HepG2 (cell line): ENCODE results near the gene HMHB1. TPM values are rescaled to one million over a fixed set of nuclear protein-coding genes. Genes with fewer than 3 reads are reported as not detected.

Source experiments
- ATAC-seq: fragments of 200-7000 bp; cut with Tn5 transposase; 3 replicates; pipeline ENCODE4 v1.9.1; 2020; ENCODE audit warnings: mild to moderate bottlenecking, moderate library complexity
- BruUV-seq: library from RNA; stranded (reverse); fragments of 400-500 nt; replicated peaks from 2 replicates; lab custom pipeline; 2021; lab: Mats Ljungman, UMichigan
- CTCF ChIA-PET: fragments of 300-600 bp; formaldehyde crosslinking; extraction: SDS; loops from one replicate; lab custom pipeline; 2021; ENCODE audit warnings: low total read pairs, inconsistent platforms, low intra/inter-chr PET ratio; lab: Yijun Ruan, JAX
- POLR2A ChIA-PET: fragments of 350-600 bp; sonication (Branson Sonifier 250); formaldehyde crosslinking; loops from one replicate; lab custom pipeline; 2020; ENCODE audit warnings: antibody characterized with exemption, inconsistent platforms; lab: Yijun Ruan, JAX
- DNase-seq: peaks from one replicate; pipeline ENCODE4 v3.0.0-alpha.2; 2015; ENCODE audit warnings: low spot score
- FAIRE-seq: peaks from 3 replicates; lab custom pipeline; 2011; peaks lifted over from hg19 to GRCh38; lab: Jason Lieb, UNC
- H2AFZ ChIP-seq: one replicate; pipeline ENCODE4 v1.6.1; 2011; ENCODE audit warnings: low read length, inconsistent platforms
- H3K27ac ChIP-seq: fragments of 300-600 bp; 3 replicates; pipeline ENCODE4 v1.8.0; 2011; ENCODE audit warnings: mixed run types, mild to moderate bottlenecking, mixed read lengths, low read length, inconsistent platforms; ENCODE audit not compliant: insufficient read depth; ENCODE audit errors: extremely low read length
- H3K27me3 ChIP-seq, 2 experiments: fragments of 200-600 bp in 1 of 2; 2 replicates in 1 of 2; 3 replicates in 1 of 2; pipeline versions ENCODE4 v1.6.0 to v1.8.0; 2011; ENCODE audit warnings: low read length in 2 of 2, mild to moderate bottlenecking in 2 of 2, moderate library complexity in 2 of 2, inconsistent platforms in 1 of 2; ENCODE audit not compliant: insufficient read depth in 2 of 2, control insufficient read depth in 1 of 2
- H3K36me3 ChIP-seq, 2 experiments: fragments of 200-600 bp in 1 of 2; replicated peaks in 1 of 2; 2 replicates in 1 of 2; 3 replicates in 1 of 2; pipeline versions ENCODE4 v1.5.1 to v1.8.0; 2011; ENCODE audit warnings: low read length in 2 of 2, inconsistent platforms in 1 of 2; ENCODE audit not compliant: insufficient read depth in 2 of 2, control insufficient read depth in 1 of 2
- H3K4me1 ChIP-seq: 2 replicates; pipeline ENCODE4 v1.5.1; 2012; ENCODE audit warnings: low read length, inconsistent platforms; ENCODE audit not compliant: insufficient read depth
- H3K4me2 ChIP-seq: 2 replicates; pipeline ENCODE4 v1.6.0; 2011; ENCODE audit warnings: low read depth, low read length, inconsistent platforms
- H3K4me3 ChIP-seq, 3 experiments: fragments of 200-600 bp in 1 of 3; sonication (generic), shearing (Covaris generic) in 1 of 3; replicated peaks in 1 of 3; 2 replicates each; pipeline ENCODE4 v1.5.1; 2011 to 2016; ENCODE audit warnings: low read length in 3 of 3, inconsistent platforms in 2 of 3, low read depth in 2 of 3, mild to moderate bottlenecking in 2 of 3, control low read depth in 1 of 3, mixed read lengths in 1 of 3; ENCODE audit not compliant: insufficient read depth in 1 of 3
- H3K79me2 ChIP-seq: one replicate; pipeline ENCODE4 v1.6.1; 2011; ENCODE audit warnings: low read length, inconsistent platforms; ENCODE audit not compliant: insufficient read depth
- H3K9ac ChIP-seq: 2 replicates; pipeline ENCODE4 v1.6.0; 2011; ENCODE audit warnings: mild to moderate bottlenecking, low read depth, low read length, inconsistent platforms; ENCODE audit not compliant: insufficient read depth
- H3K9me3 ChIP-seq: 2 replicates; pipeline ENCODE4 v1.5.1; 2012; ENCODE audit warnings: mild to moderate bottlenecking, low read length
- H4K20me1 ChIP-seq: 2 replicates; pipeline ENCODE4 v1.6.0; 2011; ENCODE audit warnings: inconsistent platforms, mild to moderate bottlenecking, low read length, moderate library complexity; ENCODE audit not compliant: insufficient read depth
- MAFK ChIP-seq, 2 experiments: IDR thresholded peaks in 1 of 2; conservative IDR thresholded peaks in 1 of 2; 2 replicates each; pipeline ENCODE4 v1.6.1; 2011; ENCODE audit warnings: improper control_type of control experiment in 2 of 2, low read length in 2 of 2
- MBD4 ChIP-seq: IDR thresholded peaks from 2 replicates; pipeline ENCODE4 v1.6.1; 2012; ENCODE audit warnings: low read length, inconsistent platforms, borderline replicate concordance
- NAIF1 ChIP-seq: sonication (generic); formaldehyde crosslinking; IDR thresholded peaks from 2 replicates; pipeline ENCODE4 v1.5.0; 2020; ENCODE audit warnings: mild to moderate bottlenecking, missing genetic modification reagents, borderline replicate concordance
- NR2C2 ChIP-seq: sonication (generic); formaldehyde crosslinking; IDR thresholded peaks from 2 replicates; pipeline ENCODE4 v1.4.0; 2020; ENCODE audit warnings: missing genetic modification reagents, mild to moderate bottlenecking, moderate library complexity, borderline replicate concordance
- PITX1 ChIP-seq: sonication (generic); formaldehyde crosslinking; IDR thresholded peaks from 2 replicates; pipeline ENCODE4 v1.5.1; 2020; ENCODE audit warnings: mild to moderate bottlenecking, missing genetic modification reagents
- SIX4 ChIP-seq: sonication (generic); formaldehyde crosslinking; IDR thresholded peaks from 2 replicates; pipeline ENCODE4 v1.4.0; 2020; ENCODE audit warnings: missing genetic modification reagents
- SMARCC2 ChIP-seq: fragments of 450-650 bp; IDR thresholded peaks from 2 replicates; pipeline ENCODE4 v1.6.1; 2017; ENCODE audit warnings: antibody characterized with exemption, mild to moderate bottlenecking
- ZBTB1 ChIP-seq: sonication (generic); formaldehyde crosslinking; IDR thresholded peaks from 2 replicates; pipeline ENCODE4 v1.4.0; 2020; ENCODE audit warnings: missing genetic modification reagents, borderline replicate concordance
- ZNF280D ChIP-seq: sonication (generic); formaldehyde crosslinking; IDR thresholded peaks from 2 replicates; pipeline ENCODE4 v1.5.1; 2020; ENCODE audit warnings: mild to moderate bottlenecking, missing genetic modification reagents
- ZNF329 ChIP-seq: sonication (generic); formaldehyde crosslinking; IDR thresholded peaks from 2 replicates; pipeline ENCODE4 v1.9.0; 2021; ENCODE audit warnings: low read depth, mild to moderate bottlenecking, missing genetic modification reagents
- ZNF382 ChIP-seq: sonication (generic); formaldehyde crosslinking; IDR thresholded peaks from 2 replicates; pipeline ENCODE4 v1.5.0; 2020; ENCODE audit warnings: missing genetic modification reagents, mild to moderate bottlenecking, borderline replicate concordance
- ZNF7 ChIP-seq: IDR thresholded peaks from 2 replicates; pipeline ENCODE4 v1.6.1; 2016; ENCODE audit warnings: missing biosample characterization, missing genetic modification reagents
- ZSCAN22 ChIP-seq: sonication (generic); formaldehyde crosslinking; IDR thresholded peaks from 2 replicates; pipeline ENCODE4 v1.4.0; 2020; ENCODE audit warnings: mild to moderate bottlenecking, missing genetic modification reagents
- WGBS: methylation state at CpG from one replicate; pipeline ENCODE4 v1.1.6; 2017; ENCODE audit warnings: low lambda C conversion rate; 5-methylcytosine and 5-hydroxymethylcytosine counted together
- in situ Hi-C: cut with HindIII; loops from 2 replicates; pipeline ENCODE4 v1.10.0; 2017; ENCODE audit warnings: low pct_unique_long_range_greater_than_20kb; ENCODE audit not compliant: extremely low pct_ligation_motif_present
- intact Hi-C: fragments of 100-400 bp; cut with micrococcal nuclease; formaldehyde crosslinking; loops from one replicate; pipeline ENCODE4 v1.10.0; 2022; ENCODE audit not compliant: unreplicated experiment
- polyA plus RNA-seq, 8 experiments: library from polyadenylated mRNA; depleted of rRNA in 3 of 8; stranded (reverse) in 7 of 8; unstranded in 1 of 8; fragments of >200 nt; fragmentation: Illumina TruSeq in 4 of 8; extraction: Trizol in 4 of 8; gene quantifications; 2 replicates each; pipeline versions ENCODE4 v1.2.1 to v1.2.3, GENCODE V29; 2011 to 2016; ENCODE audit warnings: low read depth in 4 of 8, missing spikeins in 1 of 8, mixed read lengths in 1 of 8; ENCODE audit not compliant: insufficient read depth in 1 of 8
- total RNA-seq, 5 experiments: library from RNA; depleted of rRNA; stranded (reverse); fragments of >200 nt; fragmentation: Illumina TruSeq; extraction: Trizol; gene quantifications; 2 replicates each; pipeline ENCODE4 v1.2.3, GENCODE V29; 2016; ENCODE audit warnings: low read depth in 1 of 5
- TF ChIP-seq, protein P1 (sequence below): sonication (generic); formaldehyde crosslinking; IDR thresholded peaks from 2 replicates; pipeline ENCODE4 v1.9.0; 2021; ENCODE audit warnings: missing genetic modification reagents, borderline replicate concordance

Gene HMHB1
- total and polyA plus RNA-seq, 2 of the 13 experiments (the other 11 are each of a cell fraction or from before 2014, with no cell fraction given): not detected

DNA sequence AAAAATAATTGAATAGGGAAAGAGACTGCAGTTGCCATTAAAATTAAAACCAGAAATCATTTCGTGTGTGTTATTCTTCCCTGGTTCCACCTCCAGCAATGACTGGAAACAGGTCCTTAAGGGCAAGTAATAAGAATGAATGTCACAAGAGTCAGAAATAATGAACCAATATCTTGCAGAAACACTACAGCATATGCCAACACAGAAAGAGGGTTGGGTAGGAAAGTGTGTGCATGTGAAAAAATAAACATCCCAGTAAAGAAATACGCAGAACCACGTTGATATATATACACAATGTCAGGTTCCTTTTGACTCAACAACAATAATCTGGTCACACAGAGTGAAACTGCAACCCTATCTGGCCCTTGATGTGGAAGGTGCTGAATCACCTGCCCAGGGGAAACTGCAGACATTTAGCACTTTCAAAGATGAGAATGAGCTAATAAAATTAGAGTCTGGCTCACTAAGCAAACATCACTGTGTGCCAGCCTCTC, 15.0 kb downstream of the HMHB1 start:
- ATAC-seq: no peak
- CTCF ChIA-PET: no interaction called here
- Histone ChIP-seq H2AFZ (no peak overlapping the region), H3K27ac (no peak overlapping the region), H4K20me1 (no peaks in the 10 kb centered on the region), H3K4me1 (peaks cover 14% of the 10 kb centered on the region; the same call in 1 of the 2 replicates), H3K9ac (no peak overlapping the region), H3K9me3 (no peaks in the 10 kb centered on the region), H3K4me3 (no peak overlapping the region), H3K79me2 (no peaks in the 10 kb centered on the region), H3K4me2 (no peak overlapping the region), H3K27me3 (no peaks in the 10 kb centered on the region; a peak in 1 of 5 replicates), H3K36me3 (no peaks in the 10 kb centered on the region)
- POLR2A ChIA-PET: no interaction called here
- WGBS: 2% methylated on average over 3 of the region's 3 CpGs
- DNase-seq: no peak
- BruUV-seq: no TSS peak
- TF ChIP-seq ZSCAN22 (CRISPR knock-in tag): no peak
- TF ChIP-seq MBD4: no peak
- no peak for TF ChIP-seq ZNF7 (CRISPR knock-in tag)
- TF ChIP-seq NR2C2 (CRISPR knock-in tag): no peak
- no peak for TF ChIP-seq SMARCC2
- no peak for TF ChIP-seq SIX4 (CRISPR knock-in tag)
- no peak for TF ChIP-seq ZNF280D (CRISPR knock-in tag)
- TF ChIP-seq NAIF1 (CRISPR knock-in tag): no peak
- TF ChIP-seq ZBTB1 (CRISPR knock-in tag): no peak
- TF ChIP-seq MAFK (conservative IDR thresholded peaks at IDR 0.05 in 1 of 2, IDR thresholded peaks at IDR 0.05 in 1 of 2; ENCODE audit: low read length in 2 of 2): no peak
- TF ChIP-seq, protein P1, sequence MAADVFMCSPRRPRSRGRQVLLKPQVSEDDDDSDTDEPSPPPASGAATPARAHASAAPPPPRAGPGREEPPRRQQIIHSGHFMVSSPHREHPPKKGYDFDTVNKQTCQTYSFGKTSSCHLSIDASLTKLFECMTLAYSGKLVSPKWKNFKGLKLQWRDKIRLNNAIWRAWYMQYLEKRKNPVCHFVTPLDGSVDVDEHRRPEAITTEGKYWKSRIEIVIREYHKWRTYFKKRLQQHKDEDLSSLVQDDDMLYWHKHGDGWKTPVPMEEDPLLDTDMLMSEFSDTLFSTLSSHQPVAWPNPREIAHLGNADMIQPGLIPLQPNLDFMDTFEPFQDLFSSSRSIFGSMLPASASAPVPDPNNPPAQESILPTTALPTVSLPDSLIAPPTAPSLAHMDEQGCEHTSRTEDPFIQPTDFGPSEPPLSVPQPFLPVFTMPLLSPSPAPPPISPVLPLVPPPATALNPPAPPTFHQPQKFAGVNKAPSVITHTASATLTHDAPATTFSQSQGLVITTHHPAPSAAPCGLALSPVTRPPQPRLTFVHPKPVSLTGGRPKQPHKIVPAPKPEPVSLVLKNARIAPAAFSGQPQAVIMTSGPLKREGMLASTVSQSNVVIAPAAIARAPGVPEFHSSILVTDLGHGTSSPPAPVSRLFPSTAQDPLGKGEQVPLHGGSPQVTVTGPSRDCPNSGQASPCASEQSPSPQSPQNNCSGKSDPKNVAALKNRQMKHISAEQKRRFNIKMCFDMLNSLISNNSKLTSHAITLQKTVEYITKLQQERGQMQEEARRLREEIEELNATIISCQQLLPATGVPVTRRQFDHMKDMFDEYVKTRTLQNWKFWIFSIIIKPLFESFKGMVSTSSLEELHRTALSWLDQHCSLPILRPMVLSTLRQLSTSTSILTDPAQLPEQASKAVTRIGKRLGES: no peak
- no peak for TF ChIP-seq ZNF329 (CRISPR knock-in tag)
- TF ChIP-seq PITX1 (CRISPR knock-in tag): no peak
- TF ChIP-seq ZNF382 (CRISPR knock-in tag): no peak
- FAIRE-seq: no peak
- in situ Hi-C loops: loop anchor here (5.0 to 10.0 kb wide), 2 partner anchors 720 to 802 kb away; no protein-coding TSS in a partner anchor
- intact Hi-C loops: loop anchor here (5.0 to 10.0 kb wide), 3 partner anchors 232 to 815 kb away; no protein-coding TSS in a partner anchor
